Ishikawa (cell line): ENCODE measurements around the gene SETBP1.

Experiments used
- CREB1 ChIP-seq: IDR thresholded peaks from 2 replicates; pipeline ENCODE4 v1.6.1; 2012; ENCODE audit warnings: low read depth
- TAF1 ChIP-seq: IDR thresholded peaks from 2 replicates; pipeline ENCODE4 v1.6.1; 2012; ENCODE audit warnings: low read depth, mild to moderate bottlenecking

- TF ChIP-seq CREB1 = no peak
- no peak for TF ChIP-seq TAF1
Observed at GRCh38 chr18:45083226-45083855, 402.7 kb downstream of the SETBP1 start.
